DND-41 (cell line): ENCODE measurements around the gene TMEM63B.
A peak's percentile ranks its signal among the peaks of the same experiment; 100 is the strongest.

Source experiments
- ATAC-seq: fragments of 200-7000 bp; cut with Tn5 transposase; 3 replicates; pipeline ENCODE4 v1.9.1; 2021; ENCODE audit warnings: low read depth; ENCODE audit not compliant: insufficient read depth
- DNase-seq: peaks from one replicate; pipeline ENCODE4 v3.0.0-alpha.2; 2020
- H2AFZ ChIP-seq: 2 replicates; pipeline ENCODE4 v1.6.0; 2012; ENCODE audit warnings: low read depth, low read length
- H3K27ac ChIP-seq: 2 replicates; pipeline ENCODE4 v1.5.1; 2012; ENCODE audit warnings: low read length, inconsistent platforms
- H3K27me3 ChIP-seq: fragments of 200-600 bp; sonication (generic); 2 replicates; pipeline ENCODE4 v1.6.0; 2012; ENCODE audit warnings: low read length, mild to moderate bottlenecking, inconsistent platforms; ENCODE audit not compliant: insufficient read depth, poor library complexity
- H3K36me3 ChIP-seq: 2 replicates; pipeline ENCODE4 v1.5.1; 2012; ENCODE audit warnings: low read length, inconsistent platforms; ENCODE audit not compliant: insufficient read depth
- H3K4me1 ChIP-seq: 2 replicates; pipeline ENCODE4 v1.5.1; 2012; ENCODE audit warnings: mild to moderate bottlenecking, low read length; ENCODE audit not compliant: insufficient read depth
- H3K4me2 ChIP-seq: 2 replicates; pipeline ENCODE4 v1.6.0; 2012; ENCODE audit warnings: mild to moderate bottlenecking, moderate library complexity, low read length, inconsistent platforms; ENCODE audit not compliant: insufficient read depth
- H3K4me3 ChIP-seq, 2 experiments: fragments of 200-600 bp in 1 of 2; shearing (Covaris generic) in 1 of 2; 2 replicates each; pipeline ENCODE4 v1.5.1; 2012 to 2016; ENCODE audit warnings: inconsistent platforms in 2 of 2, low read length in 2 of 2, mild to moderate bottlenecking in 2 of 2, low read depth in 1 of 2, moderate library complexity in 1 of 2
- H3K79me2 ChIP-seq: 2 replicates; pipeline ENCODE4 v1.6.0; 2012; ENCODE audit warnings: low read length, inconsistent platforms; ENCODE audit not compliant: insufficient read depth
- H3K9ac ChIP-seq: 2 replicates; pipeline ENCODE4 v1.6.0; 2012; ENCODE audit warnings: low read depth, mild to moderate bottlenecking, inconsistent platforms, low read length, moderate library complexity
- H3K9me3 ChIP-seq: 2 replicates; pipeline ENCODE4 v1.5.1; 2012; ENCODE audit warnings: low read length, moderate library complexity, mild to moderate bottlenecking, inconsistent platforms; ENCODE audit not compliant: insufficient read depth, severe bottlenecking
- H4K20me1 ChIP-seq: 2 replicates; pipeline ENCODE4 v1.6.0; 2012; ENCODE audit warnings: low read length; ENCODE audit not compliant: insufficient read depth
- EZH2 ChIP-seq: IDR thresholded peaks from 3 replicates; pipeline ENCODE4 v1.6.1; 2012; ENCODE audit warnings: borderline replicate concordance, low read depth, mild to moderate bottlenecking, moderate library complexity, low read length, inconsistent platforms; ENCODE audit not compliant: severe bottlenecking
- TF ChIP-seq, protein P1 (sequence below): IDR thresholded peaks from 2 replicates; pipeline ENCODE4 v1.5.1; 2012; ENCODE audit warnings: borderline replicate concordance, low read length, moderate library complexity, mild to moderate bottlenecking; ENCODE audit not compliant: poor library complexity, severe bottlenecking; ENCODE audit errors: extremely low read depth

The TMEM63B gene

DNA sequence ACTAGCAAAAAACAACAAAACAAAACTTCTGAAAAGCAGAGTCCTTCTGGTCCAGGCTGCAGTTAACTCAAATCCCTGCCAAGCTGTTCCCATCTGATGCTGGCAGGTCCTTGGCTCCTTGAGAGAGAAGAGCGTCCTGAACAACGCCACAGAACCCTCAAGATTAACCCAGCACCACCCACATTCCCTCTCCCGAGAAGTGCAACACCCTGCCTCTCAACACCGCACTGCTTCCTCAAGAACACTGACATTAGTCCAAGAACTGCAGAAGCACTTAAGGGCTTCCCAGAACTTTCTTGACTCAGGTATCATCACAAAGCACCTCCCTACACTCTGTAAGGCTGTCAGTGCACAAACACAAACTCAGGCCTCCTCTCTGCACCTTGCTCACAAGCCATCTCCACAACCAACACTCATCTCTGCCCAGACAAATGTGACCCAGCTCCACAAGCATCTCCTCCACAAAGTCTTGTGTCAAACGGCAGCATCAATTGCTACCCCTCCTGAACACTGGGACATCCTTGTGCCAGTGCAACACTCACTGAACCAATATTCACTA, 7.6 kb upstream of the TMEM63B start:
- Histone ChIP-seq H3K27ac (no peak overlapping the region), H2AFZ (no peak overlapping the region), H3K4me2 (no peak overlapping the region), H3K27me3 (no peaks in the 10 kb centered on the region), H3K9ac (no peak overlapping the region), H3K4me1 (peaks cover 24% of the 10 kb centered on the region), H3K36me3 (peaks cover 24% of the 10 kb centered on the region), H4K20me1 (peaks cover 98% of the 10 kb centered on the region), H3K9me3 (no peaks in the 10 kb centered on the region), H3K4me3 (no peak overlapping the region), H3K79me2 (peaks cover 99% of the 10 kb centered on the region)
- no peak for ATAC-seq
- DNase-seq = no peak
- no peak for TF ChIP-seq EZH2
- TF ChIP-seq, protein P1, sequence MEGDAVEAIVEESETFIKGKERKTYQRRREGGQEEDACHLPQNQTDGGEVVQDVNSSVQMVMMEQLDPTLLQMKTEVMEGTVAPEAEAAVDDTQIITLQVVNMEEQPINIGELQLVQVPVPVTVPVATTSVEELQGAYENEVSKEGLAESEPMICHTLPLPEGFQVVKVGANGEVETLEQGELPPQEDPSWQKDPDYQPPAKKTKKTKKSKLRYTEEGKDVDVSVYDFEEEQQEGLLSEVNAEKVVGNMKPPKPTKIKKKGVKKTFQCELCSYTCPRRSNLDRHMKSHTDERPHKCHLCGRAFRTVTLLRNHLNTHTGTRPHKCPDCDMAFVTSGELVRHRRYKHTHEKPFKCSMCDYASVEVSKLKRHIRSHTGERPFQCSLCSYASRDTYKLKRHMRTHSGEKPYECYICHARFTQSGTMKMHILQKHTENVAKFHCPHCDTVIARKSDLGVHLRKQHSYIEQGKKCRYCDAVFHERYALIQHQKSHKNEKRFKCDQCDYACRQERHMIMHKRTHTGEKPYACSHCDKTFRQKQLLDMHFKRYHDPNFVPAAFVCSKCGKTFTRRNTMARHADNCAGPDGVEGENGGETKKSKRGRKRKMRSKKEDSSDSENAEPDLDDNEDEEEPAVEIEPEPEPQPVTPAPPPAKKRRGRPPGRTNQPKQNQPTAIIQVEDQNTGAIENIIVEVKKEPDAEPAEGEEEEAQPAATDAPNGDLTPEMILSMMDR = no peak

DNA sequence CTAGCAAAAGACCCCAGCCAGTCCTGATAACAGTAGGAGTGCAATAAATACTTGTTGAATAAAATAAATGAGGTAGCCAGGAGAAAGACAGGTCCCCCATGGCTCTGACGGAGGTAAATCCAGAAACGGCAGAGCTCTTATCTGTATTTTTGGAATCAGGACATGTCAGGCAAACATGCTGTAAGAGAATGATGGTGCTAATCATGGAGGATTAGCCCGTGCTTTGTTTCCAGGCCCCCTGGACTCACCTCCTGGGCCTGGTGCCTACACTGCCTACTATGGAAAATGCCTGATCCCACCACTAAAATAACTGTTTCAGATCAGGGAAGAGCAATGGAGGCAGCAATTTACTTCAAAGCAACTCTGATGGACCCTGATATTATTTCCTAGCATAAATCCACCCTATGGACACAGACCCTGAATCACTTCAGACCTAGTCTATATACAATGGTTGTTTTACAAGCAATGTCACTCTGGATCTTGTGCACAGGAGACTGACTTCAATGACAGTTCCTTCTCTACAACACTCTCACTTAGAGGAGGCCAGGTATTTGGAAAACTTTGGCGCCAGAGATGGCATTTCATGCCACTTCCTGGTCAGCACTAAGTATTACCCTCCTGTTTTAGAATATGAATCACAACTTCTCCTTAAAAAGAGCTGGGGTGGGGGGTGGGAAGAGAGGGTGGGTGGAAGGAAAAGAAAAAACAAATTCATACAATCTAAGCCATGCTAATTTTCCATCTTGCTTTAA, 6.5 kb upstream of the TMEM63B start:
- Histone ChIP-seq H3K79me2 (peaks cover 100% of the 10 kb centered on the region), H3K4me1 (peaks cover 35% of the 10 kb centered on the region), H3K4me3 (no peak overlapping the region), H3K9me3 (no peaks in the 10 kb centered on the region), H3K36me3 (peaks cover 14% of the 10 kb centered on the region), H4K20me1 (peaks cover 98% of the 10 kb centered on the region), H3K9ac (no peak overlapping the region), H3K4me2 (no peak overlapping the region), H2AFZ (no peak overlapping the region), H3K27me3 (no peaks in the 10 kb centered on the region), H3K27ac (no peak overlapping the region)
- no peak for ATAC-seq
- no peak for DNase-seq
- TF ChIP-seq, protein P1 = no peak
- no peak for TF ChIP-seq EZH2

GRCh38 chr6:44122801-44123200, 4.6 kb upstream of the TMEM63B start:
- Histone ChIP-seq H3K9me3 (no peaks in the 10 kb centered on the region), H3K4me2 (peak overlapping the region; percentile 75; the same call in 1 of the 2 replicates), H3K36me3 (peaks cover 8% of the 10 kb centered on the region; the same call in 1 of the 2 replicates), H2AFZ (no peak overlapping the region), H3K4me1 (peaks cover 43% of the 10 kb centered on the region), H3K79me2 (peaks cover 97% of the 10 kb centered on the region), H3K4me3 (no peak overlapping the region), H4K20me1 (peaks cover 84% of the 10 kb centered on the region), H3K27me3 (no peaks in the 10 kb centered on the region), H3K27ac (0 out of 2 replicates have a peak overlapping the region, but pooled peaks have one; percentile 4), H3K9ac (peak overlapping the region; percentile 4; the same call in 1 of the 2 replicates)
- DNase-seq (peak; percentile 28), ATAC-seq (peak; percentile 36)
- no peak for TF ChIP-seq EZH2
- TF ChIP-seq, protein P1 = no peak
